IMR-90 (cell line): ENCODE data around the gene GPC4. TPM values are rescaled to one million over a fixed set of nuclear protein-coding genes. Genes with fewer than 3 reads are reported as not detected.

ENCODE experiments used
- ATAC-seq: fragments of 200-7000 bp; cut with Tn5 transposase; 2 replicates; pipeline ENCODE4 v1.9.1; 2020; ENCODE audit warnings: low read depth, mild to moderate bottlenecking, moderate library complexity
- BruUV-seq: library from RNA; stranded (reverse); fragments of 400-500 nt; replicated peaks from 2 replicates; lab custom pipeline; 2021; lab: Mats Ljungman, UMichigan
- CTCF ChIA-PET: fragments of 300-600 bp; formaldehyde crosslinking; extraction: SDS; loops from one replicate; lab custom pipeline; 2021; ENCODE audit warnings: antibody characterized with exemption; lab: Yijun Ruan, JAX
- POLR2A ChIA-PET: fragments of 300-600 bp; sonication (Branson Sonifier 250); formaldehyde crosslinking; loops from one replicate; lab custom pipeline; 2022; ENCODE audit warnings: antibody characterized with exemption; ENCODE audit not compliant: unreplicated experiment; lab: Charles Lee
- DNase-seq: peaks from one replicate; pipeline ENCODE4 v3.0.0; 2013
- H2AFZ ChIP-seq: replicated peaks from 2 replicates; pipeline ENCODE3; 2013; ENCODE audit warnings: low read length, mild to moderate bottlenecking; ENCODE audit not compliant: poor library complexity
- H2AK5ac ChIP-seq: 2 replicates; pipeline ENCODE4 v1.6.1; 2013; ENCODE audit warnings: low read depth, low read length, inconsistent platforms
- H2AK9ac ChIP-seq: replicated peaks from 2 replicates; pipeline ENCODE3; 2013; ENCODE audit warnings: mild to moderate bottlenecking, low read depth, low read length, moderate library complexity; ENCODE audit not compliant: poor library complexity
- H2BK120ac ChIP-seq: 2 replicates; pipeline ENCODE4 v1.6.1; 2013; ENCODE audit warnings: low read depth, low read length, inconsistent platforms
- H2BK15ac ChIP-seq: 3 replicates; pipeline ENCODE4 v1.6.1; 2013; ENCODE audit warnings: low read depth, low read length, inconsistent platforms
- H2BK20ac ChIP-seq: 2 replicates; pipeline ENCODE4 v1.6.1; 2013; ENCODE audit warnings: low read depth, mild to moderate bottlenecking, inconsistent platforms, low read length, moderate library complexity
- H2BK5ac ChIP-seq: 2 replicates; pipeline ENCODE4 v1.6.1; 2013; ENCODE audit warnings: mild to moderate bottlenecking, low read depth, low read length, inconsistent platforms; ENCODE audit not compliant: poor library complexity, severe bottlenecking
- H3K14ac ChIP-seq: replicated peaks from 2 replicates; pipeline ENCODE4 v1.6.1; 2013; ENCODE audit warnings: low read depth, low read length, inconsistent platforms
- H3K18ac ChIP-seq: 2 replicates; pipeline ENCODE4 v1.6.1; 2013; ENCODE audit warnings: low read depth, low read length, control low read depth
- H3K23ac ChIP-seq: 2 replicates; pipeline ENCODE4 v1.6.1; 2013; ENCODE audit warnings: low read depth, low read length, inconsistent platforms
- H3K27ac ChIP-seq: 2 replicates; pipeline ENCODE4 v1.5.1; 2013; ENCODE audit warnings: mild to moderate bottlenecking, control low read depth, low read length; ENCODE audit not compliant: insufficient read depth
- H3K27me3 ChIP-seq: 2 replicates; pipeline ENCODE4 v1.6.1; 2013; ENCODE audit warnings: low read length; ENCODE audit not compliant: control insufficient read depth, insufficient read depth
- H3K36me3 ChIP-seq: 2 replicates; pipeline ENCODE4 v1.6.1; 2013; ENCODE audit warnings: low read length, mixed read lengths; ENCODE audit not compliant: control insufficient read depth, insufficient read depth
- H3K4ac ChIP-seq: 2 replicates; pipeline ENCODE4 v1.6.1; 2013; ENCODE audit warnings: low read depth, low read length, inconsistent platforms
- H3K4me1 ChIP-seq: 2 replicates; pipeline ENCODE4 v1.6.1; 2013; ENCODE audit warnings: low read length, mixed read lengths; ENCODE audit not compliant: control insufficient read depth, insufficient read depth
- H3K4me2 ChIP-seq: 2 replicates; pipeline ENCODE4 v1.6.1; 2013; ENCODE audit warnings: low read depth, mild to moderate bottlenecking, control low read depth, low read length, moderate library complexity
- H3K4me3 ChIP-seq: 2 replicates; pipeline ENCODE4 v1.5.1; 2013; ENCODE audit warnings: low read depth, mild to moderate bottlenecking, control low read depth, low read length, moderate library complexity; ENCODE audit not compliant: insufficient read depth
- H3K56ac ChIP-seq: 2 replicates; pipeline ENCODE4 v1.6.1; 2013; ENCODE audit warnings: low read length, inconsistent platforms; ENCODE audit not compliant: insufficient read depth; ENCODE audit errors: extremely low read depth
- H3K79me1 ChIP-seq, 2 experiments: 2 replicates each; pipeline ENCODE4 v1.6.1; 2013; ENCODE audit warnings: low read length in 2 of 2, inconsistent platforms in 1 of 2, low read depth in 1 of 2
- H3K9ac ChIP-seq: 2 replicates; pipeline ENCODE4 v1.6.1; 2013; ENCODE audit warnings: low read depth, low read length, control low read depth
- H3K9me1 ChIP-seq: 2 replicates; pipeline ENCODE4 v1.6.1; 2013; ENCODE audit warnings: low read length, inconsistent platforms; ENCODE audit not compliant: insufficient read depth
- H3K9me3 ChIP-seq: 2 replicates; pipeline ENCODE4 v1.6.1; 2013; ENCODE audit warnings: low read length; ENCODE audit not compliant: control insufficient read depth, insufficient read depth
- H4K20me1 ChIP-seq: 2 replicates; pipeline ENCODE4 v1.6.1; 2013; ENCODE audit warnings: low read length, inconsistent platforms; ENCODE audit not compliant: insufficient read depth
- H4K5ac ChIP-seq: 2 replicates; pipeline ENCODE4 v1.6.1; 2013; ENCODE audit warnings: mild to moderate bottlenecking, low read depth, low read length, control low read depth
- H4K8ac ChIP-seq, 2 experiments: 2 replicates each; pipeline ENCODE4 v1.6.1; 2013; ENCODE audit warnings: low read depth in 2 of 2, low read length in 2 of 2, control low read depth in 1 of 2, inconsistent platforms in 1 of 2
- H4K91ac ChIP-seq: 2 replicates; pipeline ENCODE4 v1.6.1; 2013; ENCODE audit warnings: low read depth, low read length, inconsistent platforms; ENCODE audit not compliant: insufficient read depth
- BHLHE40 ChIP-seq: fragments of 150-350 bp; IDR thresholded peaks from 2 replicates; pipeline ENCODE4 v1.6.1; 2016; ENCODE audit warnings: mild to moderate bottlenecking, low read depth, low read length
- CEBPB ChIP-seq: IDR thresholded peaks from 2 replicates; pipeline ENCODE4 v1.6.1; 2012; ENCODE audit warnings: low read depth, low read length, improper control_type of control experiment
- CHD1 ChIP-seq: IDR thresholded peaks from 2 replicates; pipeline ENCODE4 v1.6.1; 2012; ENCODE audit warnings: low read depth, low read length, improper control_type of control experiment
- CTCF ChIP-seq: conservative IDR thresholded peaks from 2 replicates; pipeline ENCODE4 v1.5.1; 2012; ENCODE audit warnings: mild to moderate bottlenecking, low read depth, low read length, improper control_type of control experiment
- ELK1 ChIP-seq: fragments of 150-350 bp; IDR thresholded peaks from 2 replicates; pipeline ENCODE4 v1.6.1; 2016; ENCODE audit warnings: low read depth, mild to moderate bottlenecking, low read length, moderate library complexity, borderline replicate concordance
- FOS ChIP-seq: fragments of 150-350 bp; IDR thresholded peaks from 2 replicates; pipeline ENCODE4 v1.6.1; 2016; ENCODE audit warnings: low read depth, low read length
- MAFK ChIP-seq: IDR thresholded peaks from 2 replicates; pipeline ENCODE4 v1.6.1; 2012; ENCODE audit warnings: low read depth, low read length, improper control_type of control experiment
- MAZ ChIP-seq: IDR thresholded peaks from 2 replicates; pipeline ENCODE4 v1.6.1; 2012; ENCODE audit warnings: low read depth, mild to moderate bottlenecking, low read length, improper control_type of control experiment, moderate library complexity, borderline replicate concordance
- MXI1 ChIP-seq: IDR thresholded peaks from 2 replicates; pipeline ENCODE4 v1.6.1; 2012; ENCODE audit warnings: low read depth, mild to moderate bottlenecking, low read length, moderate library complexity, borderline replicate concordance
- NFE2L2 ChIP-seq: fragments of 150-350 bp; IDR thresholded peaks from 2 replicates; pipeline ENCODE4 v1.6.1; 2016; ENCODE audit warnings: low read depth, mild to moderate bottlenecking, low read length
- POLR2A ChIP-seq: IDR thresholded peaks from 2 replicates; pipeline ENCODE4 v1.6.1; 2012; ENCODE audit warnings: mild to moderate bottlenecking, low read depth, low read length
- RAD21 ChIP-seq: IDR thresholded peaks from 2 replicates; pipeline ENCODE4 v1.6.1; 2012; ENCODE audit warnings: low read length, improper control_type of control experiment
- RCOR1 ChIP-seq: IDR thresholded peaks from 2 replicates; pipeline ENCODE4 v1.6.1; 2012; ENCODE audit warnings: mild to moderate bottlenecking, low read length, improper control_type of control experiment; ENCODE audit not compliant: insufficient replicate concordance
- RFX5 ChIP-seq: IDR thresholded peaks from 2 replicates; pipeline ENCODE4 v1.8.0; 2012; ENCODE audit warnings: low read depth, mild to moderate bottlenecking, low read length, moderate library complexity
- SMC3 ChIP-seq: fragments of 150-350 bp; IDR thresholded peaks from 2 replicates; pipeline ENCODE4 v1.6.1; 2016; ENCODE audit warnings: low read depth, mild to moderate bottlenecking, antibody characterized with exemption, low read length, moderate library complexity
- USF2 ChIP-seq: fragments of 150-350 bp; IDR thresholded peaks from 2 replicates; pipeline ENCODE4 v1.6.1; 2017; ENCODE audit warnings: mild to moderate bottlenecking, antibody characterized with exemption, low read length, low read depth
- WGBS, 2 experiments: methylation state at CpG; one replicate each; pipeline versions ENCODE4 v1.1.5 to v1.1.7; 2013; ENCODE audit warnings: missing lambda C conversion rate in 2 of 2; ENCODE audit not compliant: insufficient read length in 1 of 2; ENCODE audit errors: extremely low coverage in 2 of 2; 5-methylcytosine and 5-hydroxymethylcytosine counted together
- dilution Hi-C: fragments of 300-500 bp; cut with HindIII; formaldehyde crosslinking; loops from one replicate; pipeline ENCODE4 v1.14.3; 2018; ENCODE audit warnings: low sequenced_read_pairs; ENCODE audit not compliant: unreplicated experiment
- in situ Hi-C: fragments of 300-500 bp; cut with MboI; formaldehyde crosslinking; loops from 3 replicates; pipeline ENCODE4 v1.14.3; 2019; ENCODE audit warnings: low sequenced_read_pairs, inconsistent platforms, mixed read lengths
- intact Hi-C: fragments of 100-400 bp; cut with micrococcal nuclease; formaldehyde crosslinking; loops from 2 replicates; pipeline ENCODE4 v1.10.0; 2022
- polyA plus RNA-seq, 3 experiments: library from polyadenylated mRNA; depleted of rRNA; stranded (reverse); fragments of >200 nt; gene quantifications; 2 replicates each; pipeline ENCODE4 v1.2.3, GENCODE V29; 2012; ENCODE audit warnings: low replicate concordance in 1 of 3
- total RNA-seq: library from RNA; depleted of rRNA; stranded (reverse); fragments of >200 nt; gene quantifications from 2 replicates; pipeline ENCODE4 v1.2.3, GENCODE V29; 2012

GPC4 gene
- total and polyA plus RNA-seq, 2 of the 4 experiments (the other 2 are of a cell fraction): 0.54 to 1.6 TPM

- no peak overlapping the region for H3K56ac ChIP-seq
- POLR2A ChIA-PET: no interaction called here
- H3K9me1 ChIP-seq: no peaks in the 10 kb centered on the region
- TF ChIP-seq MAFK (peak; percentile 48; the same call in 1 of the 2 replicates), MAZ (no peak), USF2 (no peak), RFX5 (no peak), CEBPB (no peak), RAD21 (no peak), ELK1 (no peak), NFE2L2 (no peak), FOS (peak; percentile 25; the same call in 1 of the 2 replicates), POLR2A (no peak), CHD1 (no peak), CTCF (no peak), MXI1 (no peak), BHLHE40 (0 out of 2 replicates have a peak, but pooled peaks have one; percentile 5), SMC3 (no peak), RCOR1 (no peak)
- H3K4me3 ChIP-seq: no peak overlapping the region
- no peaks in the 10 kb centered on the region for H4K20me1 ChIP-seq
- H2BK15ac ChIP-seq: no peak overlapping the region
- intact Hi-C loops (no loop called here), dilution Hi-C loops (no loop called here), in situ Hi-C loops (no loop called here)
- no peak overlapping the region for H3K4me2 ChIP-seq
- no peak overlapping the region for H2AFZ ChIP-seq
- no peaks in the 10 kb centered on the region for H3K79me1 ChIP-seq
- H2BK20ac ChIP-seq: no peak overlapping the region
- no peak overlapping the region for H2AK9ac ChIP-seq
- ATAC-seq (peak; percentile 42), DNase-seq (peak; percentile 75)
- H2BK120ac ChIP-seq: no peak overlapping the region
- H3K27me3 ChIP-seq: no peaks in the 10 kb centered on the region
- H3K27ac ChIP-seq: no peak overlapping the region
- CTCF ChIA-PET: no interaction called here
- H4K5ac ChIP-seq: no peak overlapping the region
- H3K4ac ChIP-seq: no peak overlapping the region
- no peak overlapping the region for H2AK5ac ChIP-seq
- H4K91ac ChIP-seq: no peak overlapping the region
- no peak overlapping the region for H3K9ac ChIP-seq
- BruUV-seq: no TSS peak
- H3K14ac ChIP-seq: no peak overlapping the region
- H3K9me3 ChIP-seq: no peaks in the 10 kb centered on the region
- H3K23ac ChIP-seq: no peak overlapping the region
- H4K8ac ChIP-seq: no peak overlapping the region
- H3K18ac ChIP-seq: no peak overlapping the region
- no peaks in the 10 kb centered on the region for H3K36me3 ChIP-seq
- WGBS, 2 experiments: no CpG with 5 or more reads among the region's 1 CpG
- H3K4me1 ChIP-seq: no peaks in the 10 kb centered on the region
- H2BK5ac ChIP-seq: peak overlapping the region; percentile 20
These were observed 118.0 kb downstream of the GPC4 start for GRCh38 chrX:133297284-133297683.
